H9 (cell line): ENCODE results near the gene SNX11. TPM values are rescaled to one million over a fixed set of nuclear protein-coding genes. Genes with fewer than 3 reads are reported as not detected.

Source experiments
- DNase-seq: peaks from one replicate; pipeline ENCODE4 v3.0.0-alpha.2; 2017
- H2AFZ ChIP-seq: one replicate; pipeline ENCODE4 v1.6.1; 2013; ENCODE audit warnings: mild to moderate bottlenecking, low read length, control low read depth, moderate library complexity
- H2AK5ac ChIP-seq: 2 replicates; pipeline ENCODE4 v1.6.1; 2013; ENCODE audit warnings: low read length, control low read depth, mixed read lengths; ENCODE audit not compliant: insufficient read length
- H2BK120ac ChIP-seq: one replicate; pipeline ENCODE4 v1.6.1; 2013; ENCODE audit warnings: low read depth, mild to moderate bottlenecking, low read length, control low read depth, inconsistent platforms; ENCODE audit not compliant: poor library complexity, severe bottlenecking
- H2BK12ac ChIP-seq: 2 replicates; pipeline ENCODE4 v1.6.1; 2013; ENCODE audit warnings: low read length, control low read depth, mixed read lengths, low read depth; ENCODE audit not compliant: insufficient read length
- H2BK15ac ChIP-seq: 2 replicates; pipeline ENCODE4 v1.6.1; 2013; ENCODE audit warnings: low read depth, low read length, control low read depth
- H2BK20ac ChIP-seq: one replicate; pipeline ENCODE4 v1.6.1; 2013; ENCODE audit warnings: low read depth, mild to moderate bottlenecking, low read length, control low read depth, inconsistent platforms; ENCODE audit not compliant: poor library complexity, severe bottlenecking
- H2BK5ac ChIP-seq: 2 replicates; pipeline ENCODE4 v1.6.1; 2013; ENCODE audit warnings: low read length, control low read depth, mixed read lengths; ENCODE audit not compliant: insufficient read length
- H3K14ac ChIP-seq: 2 replicates; pipeline ENCODE4 v1.6.1; 2013; ENCODE audit warnings: low read length, control low read depth; ENCODE audit not compliant: insufficient read depth
- H3K18ac ChIP-seq: 2 replicates; pipeline ENCODE4 v1.6.1; 2013; ENCODE audit warnings: low read depth, mild to moderate bottlenecking, mixed read lengths, low read length, control low read depth; ENCODE audit not compliant: insufficient read length
- H3K23ac ChIP-seq: 2 replicates; pipeline ENCODE4 v1.6.1; 2013; ENCODE audit warnings: low read length, control low read depth, mixed read lengths, low read depth; ENCODE audit not compliant: insufficient read length
- H3K23me2 ChIP-seq: 2 replicates; pipeline ENCODE4 v1.6.1; 2013; ENCODE audit warnings: low read depth, mild to moderate bottlenecking, mixed read lengths, low read length, control low read depth; ENCODE audit not compliant: insufficient read length, poor library complexity, severe bottlenecking
- H3K27ac ChIP-seq: 2 replicates; pipeline ENCODE4 v1.5.1; 2013; ENCODE audit warnings: low read length, control low read depth, mixed read lengths, low read depth; ENCODE audit not compliant: insufficient read length
- H3K27me3 ChIP-seq: 2 replicates; pipeline ENCODE4 v1.6.1; 2013; ENCODE audit warnings: low read length, control low read depth, inconsistent platforms; ENCODE audit not compliant: insufficient read depth
- H3K4ac ChIP-seq: 2 replicates; pipeline ENCODE4 v1.6.1; 2013; ENCODE audit warnings: low read depth, mild to moderate bottlenecking, control low read depth, inconsistent platforms, low read length, moderate library complexity
- H3K4me1 ChIP-seq: 2 replicates; pipeline ENCODE4 v1.6.1; 2013; ENCODE audit warnings: low read length, control low read depth, inconsistent platforms; ENCODE audit not compliant: insufficient read depth
- H3K4me2 ChIP-seq: 2 replicates; pipeline ENCODE4 v1.6.1; 2013; ENCODE audit warnings: low read length, control low read depth, mixed read lengths; ENCODE audit not compliant: insufficient read length, insufficient read depth
- H3K56ac ChIP-seq: 2 replicates; pipeline ENCODE4 v1.6.1; 2013; ENCODE audit warnings: low read depth, mild to moderate bottlenecking, mixed read lengths, low read length, control low read depth; ENCODE audit not compliant: insufficient read length
- H3K79me1 ChIP-seq: 2 replicates; pipeline ENCODE4 v1.6.1; 2013; ENCODE audit warnings: low read depth, mild to moderate bottlenecking, moderate library complexity, low read length, control low read depth, inconsistent platforms; ENCODE audit not compliant: insufficient read depth, poor library complexity, severe bottlenecking
- H3K79me2 ChIP-seq: 2 replicates; pipeline ENCODE4 v1.6.1; 2013; ENCODE audit warnings: low read length, control low read depth, inconsistent platforms; ENCODE audit not compliant: insufficient read depth
- H3K9ac ChIP-seq: 2 replicates; pipeline ENCODE4 v1.6.1; 2013; ENCODE audit warnings: low read length, control low read depth, mixed read lengths; ENCODE audit not compliant: insufficient read length; ENCODE audit errors: extremely low read depth
- H3K9me3 ChIP-seq: one replicate; pipeline ENCODE4 v1.6.1; 2013; ENCODE audit warnings: low read depth, low read length, inconsistent platforms; ENCODE audit not compliant: control insufficient read depth
- H3T11ph ChIP-seq: one replicate; pipeline ENCODE4 v1.6.1; 2013; ENCODE audit warnings: mild to moderate bottlenecking, low read length, control low read depth, inconsistent platforms
- H4K20me1 ChIP-seq: one replicate; pipeline ENCODE4 v1.6.1; 2013; ENCODE audit not compliant: control insufficient read depth, insufficient read length, insufficient read depth
- H4K5ac ChIP-seq: 2 replicates; pipeline ENCODE4 v1.6.1; 2013; ENCODE audit warnings: low read depth, mild to moderate bottlenecking, mixed read lengths, low read length, control low read depth; ENCODE audit not compliant: insufficient read length
- H4K8ac ChIP-seq: replicated peaks from 2 replicates; pipeline ENCODE4 v1.6.1; 2013; ENCODE audit warnings: low read length, control low read depth, mixed read lengths, low read depth; ENCODE audit not compliant: insufficient read length
- H4K91ac ChIP-seq: 2 replicates; pipeline ENCODE4 v1.6.1; 2013; ENCODE audit warnings: low read depth, mild to moderate bottlenecking, moderate library complexity, mixed read lengths, low read length, control low read depth; ENCODE audit not compliant: insufficient read length
- H3K27ac Mint-ChIP-seq, 3 experiments: 2 replicates in 2 of 3; 3 replicates in 1 of 3; pipeline ENCODE4 v1.8.0; 2020 to 2021; ENCODE audit warnings: mixed read lengths in 3 of 3, mild to moderate bottlenecking in 1 of 3, moderate library complexity in 1 of 3
- H3K27me3 Mint-ChIP-seq: 2 replicates; pipeline ENCODE4 v1.8.0; 2021; ENCODE audit warnings: low read depth, mild to moderate bottlenecking, moderate library complexity, mixed read lengths
- H3K36me3 Mint-ChIP-seq, 3 experiments: 2 replicates in 2 of 3; 3 replicates in 1 of 3; pipeline ENCODE4 v1.8.0; 2020 to 2021; ENCODE audit warnings: low read depth in 3 of 3, mixed read lengths in 3 of 3; ENCODE audit not compliant: insufficient read depth in 1 of 3
- H3K4me1 Mint-ChIP-seq, 2 experiments: 2 replicates each; pipeline ENCODE4 v1.8.0; 2020; ENCODE audit warnings: mixed read lengths in 2 of 2
- H3K4me3 Mint-ChIP-seq, 2 experiments: 2 replicates in 1 of 2; 3 replicates in 1 of 2; pipeline ENCODE4 v1.8.0; 2020 to 2021; ENCODE audit warnings: mild to moderate bottlenecking in 2 of 2, mixed read lengths in 2 of 2, moderate library complexity in 1 of 2
- H3K9me3 Mint-ChIP-seq, 2 experiments: 2 replicates in 1 of 2; 3 replicates in 1 of 2; pipeline ENCODE4 v1.8.0; 2020; ENCODE audit warnings: mild to moderate bottlenecking in 2 of 2, mixed read lengths in 2 of 2, moderate library complexity in 1 of 2
- WGBS: extraction: QIAGEN DNeasy Blood & Tissue Kit; methylation state at CpG from one replicate; pipeline ENCODE4 v1.1.7; 2013; ENCODE audit warnings: missing lambda C conversion rate, low lambda C conversion rate, mixed read lengths; ENCODE audit not compliant: insufficient read length; ENCODE audit errors: extremely low coverage; 5-methylcytosine and 5-hydroxymethylcytosine counted together
- total RNA-seq: library from RNA; stranded (reverse); gene quantifications from 2 replicates; pipeline ENCODE4 v1.2.1, GENCODE V29; 2021
- TF ChIP-seq, protein P1 (sequence below): fragments of 200-600 bp; sonication (generic); conservative IDR thresholded peaks from 3 replicates; pipeline ENCODE4 v1.8.0; 2021; ENCODE audit warnings: antibody characterized with exemption, mild to moderate bottlenecking

The SNX11 gene
- total RNA-seq, 1 experiment from 2014 or later = 20.0 TPM

DNA sequence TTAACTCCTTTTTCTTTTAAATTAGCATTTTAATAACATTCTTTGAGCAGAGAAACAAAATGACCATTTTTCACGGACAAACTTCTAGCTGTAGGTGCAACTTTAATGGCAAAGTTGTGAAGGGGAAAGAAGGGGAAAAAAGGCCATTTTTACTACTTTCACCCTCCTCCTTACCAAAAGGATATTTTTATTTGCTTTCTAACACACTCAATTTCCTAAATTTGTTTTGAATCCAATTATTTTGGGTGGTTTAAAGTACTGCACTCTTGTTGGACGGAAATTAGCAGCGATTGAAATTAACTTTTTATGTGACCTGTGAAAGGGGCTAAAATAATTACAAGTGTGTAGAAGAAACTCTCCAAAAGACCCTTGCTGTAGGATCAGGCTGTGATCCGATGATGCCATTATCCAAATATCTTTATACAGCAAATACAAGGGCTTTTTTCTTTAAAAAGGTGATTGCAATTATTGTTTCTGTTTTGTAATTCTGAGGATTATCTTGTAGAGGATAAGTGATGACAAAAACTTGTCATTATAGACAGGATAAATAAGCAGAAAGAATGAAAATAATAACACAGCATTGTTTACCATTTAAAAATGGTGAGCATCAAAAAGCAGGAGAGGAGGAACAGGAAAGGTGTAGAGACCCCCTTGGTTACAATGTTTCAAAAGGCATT lies 42.4 kb downstream of the SNX11 start:
- Histone ChIP-seq H3K23ac (no peak overlapping the region), H3K9me3 (no peaks in the 10 kb centered on the region), H3K4me2 (no peak overlapping the region), H3K18ac (no peak overlapping the region), H3K23me2 (no peaks in the 10 kb centered on the region), H2BK120ac (no peak overlapping the region), H3K27ac (no peak overlapping the region), H3K79me2 (no peaks in the 10 kb centered on the region), H2BK20ac (no peak overlapping the region), H2BK12ac (no peak overlapping the region), H3K9ac (no peak overlapping the region), H3T11ph (no peak overlapping the region), H4K91ac (no peak overlapping the region), H2BK5ac (no peak overlapping the region), H3K4ac (no peak overlapping the region), H3K56ac (no peak overlapping the region), H3K27me3 (no peaks in the 10 kb centered on the region), H4K20me1 (no peaks in the 10 kb centered on the region), H3K4me1 (no peaks in the 10 kb centered on the region), H3K14ac (no peak overlapping the region), H3K79me1 (no peaks in the 10 kb centered on the region), H2BK15ac (no peak overlapping the region), H2AFZ (no peak overlapping the region), H4K5ac (no peak overlapping the region), H4K8ac (no peak overlapping the region), H2AK5ac (no peak overlapping the region)
- Mint-ChIP-seq H3K27me3 (peaks cover 24% of the 10 kb centered on the region), H3K4me3 (no peak overlapping the region), H3K27ac (no peak overlapping the region), H3K36me3 (no peaks in the 10 kb centered on the region), H3K4me1 (peaks cover 29 to 37% of the 10 kb centered on the region in 2 experiments), H3K9me3 (no peaks in the 10 kb centered on the region)
- DNase-seq = no peak
- WGBS = no CpG with 5 or more reads among the region's 4 CpGs
- TF ChIP-seq, protein P1, sequence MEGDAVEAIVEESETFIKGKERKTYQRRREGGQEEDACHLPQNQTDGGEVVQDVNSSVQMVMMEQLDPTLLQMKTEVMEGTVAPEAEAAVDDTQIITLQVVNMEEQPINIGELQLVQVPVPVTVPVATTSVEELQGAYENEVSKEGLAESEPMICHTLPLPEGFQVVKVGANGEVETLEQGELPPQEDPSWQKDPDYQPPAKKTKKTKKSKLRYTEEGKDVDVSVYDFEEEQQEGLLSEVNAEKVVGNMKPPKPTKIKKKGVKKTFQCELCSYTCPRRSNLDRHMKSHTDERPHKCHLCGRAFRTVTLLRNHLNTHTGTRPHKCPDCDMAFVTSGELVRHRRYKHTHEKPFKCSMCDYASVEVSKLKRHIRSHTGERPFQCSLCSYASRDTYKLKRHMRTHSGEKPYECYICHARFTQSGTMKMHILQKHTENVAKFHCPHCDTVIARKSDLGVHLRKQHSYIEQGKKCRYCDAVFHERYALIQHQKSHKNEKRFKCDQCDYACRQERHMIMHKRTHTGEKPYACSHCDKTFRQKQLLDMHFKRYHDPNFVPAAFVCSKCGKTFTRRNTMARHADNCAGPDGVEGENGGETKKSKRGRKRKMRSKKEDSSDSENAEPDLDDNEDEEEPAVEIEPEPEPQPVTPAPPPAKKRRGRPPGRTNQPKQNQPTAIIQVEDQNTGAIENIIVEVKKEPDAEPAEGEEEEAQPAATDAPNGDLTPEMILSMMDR = no peak
